GM21423 (cell line): Measurements from ENCODE around the gene BCAR3.

Source experiments
- ATAC-seq: cut with Tn5 transposase; IDR thresholded peaks from one replicate; pipeline ENCODE4 v1.9.1; 2021; ENCODE audit warnings: mild to moderate bottlenecking, moderate library complexity; ENCODE audit not compliant: unreplicated experiment

Gene BCAR3

GRCh38 chr1:93581917-93582850 lies 99.5 kb downstream of the BCAR3 start:
- ATAC-seq = no peak

DNA sequence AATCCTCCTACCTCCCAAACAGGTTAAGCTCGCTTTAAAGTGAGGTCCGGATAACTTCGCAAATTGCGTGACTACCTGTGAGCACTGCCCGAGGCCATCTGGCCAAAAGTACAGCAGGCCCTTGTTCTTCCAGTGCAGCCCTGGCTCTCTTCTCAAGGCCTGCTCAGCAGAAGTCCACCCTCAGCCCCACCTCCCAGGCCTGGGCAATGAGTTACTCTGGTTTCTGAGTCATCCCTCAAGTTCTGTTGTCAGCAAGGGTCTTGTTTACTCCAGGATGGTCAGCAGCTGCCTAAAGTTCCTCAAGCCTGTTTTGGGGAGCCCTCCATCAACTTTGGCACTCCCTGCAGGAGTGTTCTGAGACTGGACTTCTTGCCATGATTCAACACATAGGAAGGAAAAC lies 101.7 kb downstream of the BCAR3 start:
- ATAC-seq = no peak

DNA sequence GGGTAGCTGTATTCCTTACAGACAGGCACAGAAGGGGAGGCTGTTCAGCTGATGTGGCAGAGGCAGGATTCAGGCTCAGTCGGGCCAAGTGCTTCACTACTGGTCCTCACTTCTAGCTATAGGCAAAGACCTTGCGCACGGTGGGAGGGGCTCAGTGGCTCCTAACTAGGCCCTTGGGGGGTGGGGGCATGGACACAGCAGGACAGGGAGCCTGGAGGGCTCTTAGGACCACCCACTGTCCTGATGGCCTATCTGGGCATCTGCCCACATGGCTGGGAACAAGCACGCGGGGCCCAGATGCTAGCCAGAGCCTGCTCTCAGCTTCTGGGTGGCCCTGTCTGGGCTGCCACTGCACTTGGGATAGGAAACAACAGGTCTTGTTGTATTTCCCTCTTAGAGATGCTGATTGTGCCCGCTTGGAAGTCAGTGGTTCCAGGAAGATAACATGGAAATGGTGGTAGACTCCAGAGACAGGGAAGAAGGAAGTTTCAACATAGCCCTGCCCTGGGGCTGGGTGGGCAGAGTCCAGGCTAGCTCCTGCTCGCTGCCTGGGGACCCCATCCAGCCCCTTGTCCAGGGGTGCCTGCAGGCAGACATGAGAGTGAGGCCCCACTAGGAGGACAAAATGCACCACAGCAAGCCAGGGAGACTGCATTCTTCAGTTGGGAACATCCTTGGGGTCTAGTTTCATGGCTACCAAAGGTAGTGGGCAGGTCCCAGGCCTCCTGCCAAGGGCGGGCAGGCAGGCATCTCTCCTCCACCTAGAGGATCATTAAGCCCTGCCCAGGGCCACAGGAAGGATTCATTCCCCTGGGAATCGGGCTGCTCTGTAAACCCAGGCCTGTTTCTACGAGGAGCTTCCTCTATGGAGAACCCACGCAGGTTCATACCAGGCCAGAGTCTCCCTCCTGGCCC lies 102.5 kb downstream of the BCAR3 start:
- ATAC-seq = no peak

DNA sequence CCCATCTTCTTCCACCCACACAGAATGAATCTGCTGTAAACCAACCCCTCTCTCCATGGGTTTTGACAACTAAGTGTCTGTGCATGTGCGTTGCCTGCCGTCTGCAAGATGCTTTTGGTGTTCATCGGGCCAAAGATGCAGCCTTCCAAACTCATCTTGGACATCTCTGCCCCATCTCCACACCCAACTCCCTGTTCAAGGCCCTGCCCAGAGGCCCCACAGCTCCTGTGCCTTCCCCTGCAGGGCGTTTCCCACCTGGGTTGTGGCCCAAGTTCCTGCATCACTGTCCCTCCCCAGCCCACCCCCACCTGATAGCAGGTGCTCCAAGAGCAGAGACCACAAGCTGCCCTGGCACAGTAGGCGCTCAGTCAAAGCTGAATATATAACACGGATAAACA lies 103.2 kb downstream of the BCAR3 start:
- ATAC-seq = no peak

GRCh38 chr1:93577536-93578432 lies 103.9 kb downstream of the BCAR3 start:
- ATAC-seq = no peak

- no peak for ATAC-seq
Observed at GRCh38 chr1:93576746-93577145, 104.9 kb downstream of the BCAR3 start.

DNA sequence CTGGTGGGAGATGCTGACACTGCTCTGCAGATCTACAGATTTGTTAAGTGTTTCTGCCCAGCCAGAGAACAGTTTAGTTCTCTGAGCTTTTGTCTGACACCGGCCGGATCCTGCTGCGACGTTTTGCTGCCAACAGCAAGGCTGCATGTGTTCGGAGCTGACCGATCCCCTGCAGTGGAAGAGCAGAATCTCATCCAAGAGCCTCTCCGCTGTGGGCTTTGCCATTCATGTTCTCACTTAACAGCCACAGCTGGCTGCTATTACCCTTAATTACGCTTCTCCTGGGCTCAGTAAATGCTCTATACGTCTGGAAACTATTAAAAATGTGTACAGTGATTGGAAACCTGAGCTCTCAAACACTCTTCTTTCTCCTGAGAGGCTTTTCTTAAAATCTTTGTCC lies 105.3 kb downstream of the BCAR3 start:
- ATAC-seq = no peak

- no peak for ATAC-seq
Observed at GRCh38 chr1:93575621-93576284, 105.9 kb downstream of the BCAR3 start.

DNA sequence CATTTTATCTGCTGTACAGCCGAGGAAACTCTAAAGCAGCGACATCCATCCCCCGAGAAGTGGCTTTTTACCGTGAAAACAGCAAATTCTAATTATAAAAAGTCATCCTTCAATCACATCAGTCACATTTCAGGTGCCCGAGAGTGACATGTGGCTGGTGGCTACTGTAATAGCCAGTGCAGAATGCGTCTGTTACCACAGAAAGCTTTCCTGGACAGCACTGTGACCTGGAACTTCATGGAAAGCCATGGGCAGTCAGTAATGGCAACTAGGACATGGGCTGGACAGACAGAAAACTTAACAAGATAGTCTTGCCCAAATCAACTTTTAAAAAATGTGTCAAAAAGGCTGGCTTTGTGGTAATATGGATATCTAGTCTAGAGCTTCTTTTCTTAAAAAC lies 106.6 kb downstream of the BCAR3 start:
- no peak for ATAC-seq

DNA sequence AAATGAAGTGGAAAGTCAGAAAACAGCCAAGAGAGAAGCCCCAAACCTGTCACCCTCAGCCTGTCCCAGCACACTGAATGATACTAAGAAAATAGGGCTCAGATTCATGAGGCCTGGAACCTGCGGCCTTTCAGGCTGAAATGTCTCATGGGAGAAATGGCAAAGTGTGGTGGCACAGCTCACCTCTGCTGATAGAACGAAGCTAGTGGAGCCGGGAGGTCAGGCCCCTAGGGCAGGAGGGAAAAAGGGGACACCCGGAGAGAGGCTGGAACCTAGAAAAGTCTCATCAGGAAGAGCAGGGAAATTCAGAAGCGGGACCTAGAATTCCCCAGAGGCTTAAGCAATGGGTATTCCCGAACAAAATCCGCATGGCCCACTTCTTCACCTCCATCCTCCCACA lies 107.1 kb downstream of the BCAR3 start:
- ATAC-seq = no peak

DNA sequence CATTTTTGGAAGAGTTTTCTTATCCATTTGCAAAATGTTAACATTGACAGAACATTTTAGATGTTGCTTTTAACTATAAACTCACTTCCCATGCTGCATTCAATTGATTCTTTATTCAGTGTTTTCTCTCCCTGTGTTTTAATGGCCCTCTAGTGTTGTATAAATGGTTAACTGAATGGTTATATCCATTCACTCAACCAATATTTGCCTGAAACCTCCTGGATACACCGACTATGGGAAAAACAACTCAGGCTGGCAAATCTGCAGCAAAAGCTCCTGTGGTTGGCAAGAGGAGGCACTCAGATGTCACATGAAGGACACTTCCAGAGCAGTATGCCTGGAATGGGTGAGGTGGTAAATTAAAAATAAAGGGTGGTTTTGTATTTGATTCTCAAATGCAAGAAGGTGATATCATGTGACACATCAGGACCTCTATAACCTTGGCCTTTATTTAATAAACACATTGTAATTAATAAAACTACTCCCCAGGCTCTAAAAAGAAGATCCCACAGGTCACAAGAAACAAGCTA lies 107.6 kb downstream of the BCAR3 start:
- ATAC-seq = no peak

DNA sequence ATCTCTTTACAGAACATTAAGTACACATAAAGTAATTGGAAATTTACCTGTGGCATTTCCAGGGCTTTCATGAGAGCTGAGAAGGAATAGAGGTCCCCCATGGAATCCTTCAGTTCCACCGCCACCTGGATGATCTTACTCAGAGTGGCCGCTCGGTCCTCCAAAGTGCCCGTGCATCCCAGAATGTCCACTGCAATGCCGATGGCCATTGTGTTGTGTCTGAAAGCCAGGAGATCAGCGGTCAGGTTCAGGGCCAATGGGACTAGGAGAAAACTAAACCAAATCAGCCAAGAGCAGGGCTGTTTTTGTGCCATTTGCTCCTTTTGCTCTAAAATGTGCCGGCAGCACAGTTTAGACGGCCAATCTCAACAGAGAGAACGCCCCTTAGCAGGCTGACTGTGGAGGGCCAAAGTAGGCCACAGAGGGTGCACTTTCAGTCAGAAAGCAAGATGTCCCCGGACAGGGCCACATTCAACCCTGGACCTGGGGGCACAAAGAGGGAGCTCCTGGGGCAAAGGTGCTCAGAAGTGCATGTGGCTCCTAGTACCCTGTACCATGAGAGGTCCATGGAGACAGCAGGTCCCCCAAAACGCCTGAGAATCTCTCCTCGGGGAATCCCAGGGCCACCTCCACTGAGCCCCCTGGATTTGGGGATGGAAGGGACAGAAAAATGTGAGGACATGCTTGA lies 109.9 kb downstream of the BCAR3 start:
- no peak for ATAC-seq

DNA sequence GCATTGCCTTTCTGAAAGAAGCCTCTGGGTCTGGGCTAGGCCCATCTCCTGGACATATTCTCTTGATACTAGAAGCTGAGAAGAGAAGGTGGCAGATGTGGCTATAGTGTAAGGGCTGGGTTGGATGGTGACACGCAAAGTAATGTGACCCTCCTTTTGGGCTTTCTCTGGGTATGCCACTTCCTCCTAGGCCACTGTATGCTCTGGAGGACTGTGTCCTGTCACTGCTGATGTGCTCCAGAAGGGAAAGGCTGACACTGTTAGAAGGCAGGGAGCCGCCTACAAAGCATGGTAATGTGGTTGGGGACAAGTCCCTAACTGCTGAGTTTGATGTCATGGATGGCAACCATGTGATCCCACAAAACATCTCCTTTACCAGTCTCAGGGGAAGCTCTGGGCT lies 112.1 kb downstream of the BCAR3 start:
- ATAC-seq = no peak

DNA sequence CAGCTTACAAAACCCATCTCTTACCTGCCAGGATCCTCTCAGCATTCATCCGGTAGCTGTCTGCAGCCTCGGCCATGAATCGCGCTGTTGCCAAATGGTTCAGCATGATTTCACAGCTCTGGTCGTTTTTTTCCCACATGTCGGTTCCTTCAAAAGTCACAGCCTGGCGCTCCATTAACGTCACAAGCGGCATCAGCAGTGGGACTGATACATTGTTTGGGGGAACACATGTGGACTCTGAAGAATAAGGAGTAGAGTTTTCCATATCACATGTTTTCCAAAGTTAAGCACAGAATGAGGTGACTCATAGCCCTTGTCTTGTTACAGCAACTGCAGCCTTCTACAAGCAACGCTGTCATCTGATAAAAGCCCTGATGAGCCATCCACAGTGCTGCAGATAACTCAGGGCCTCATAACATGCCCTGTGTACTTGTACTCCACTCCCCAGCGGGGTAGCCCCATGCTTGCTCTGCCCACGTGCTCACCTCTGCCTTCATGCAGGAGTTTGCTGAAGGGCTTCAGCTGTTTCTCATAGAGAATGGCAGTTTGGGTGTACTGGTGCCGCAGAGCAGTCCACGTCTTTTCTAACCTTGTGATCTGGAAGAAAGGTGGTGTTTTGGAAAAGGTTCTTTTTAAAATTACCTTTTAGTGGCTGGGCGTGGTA lies 114.2 kb downstream of the BCAR3 start:
- no peak for ATAC-seq

GRCh38 chr1:93566227-93566626 lies 115.4 kb downstream of the BCAR3 start:
- no peak for ATAC-seq

DNA sequence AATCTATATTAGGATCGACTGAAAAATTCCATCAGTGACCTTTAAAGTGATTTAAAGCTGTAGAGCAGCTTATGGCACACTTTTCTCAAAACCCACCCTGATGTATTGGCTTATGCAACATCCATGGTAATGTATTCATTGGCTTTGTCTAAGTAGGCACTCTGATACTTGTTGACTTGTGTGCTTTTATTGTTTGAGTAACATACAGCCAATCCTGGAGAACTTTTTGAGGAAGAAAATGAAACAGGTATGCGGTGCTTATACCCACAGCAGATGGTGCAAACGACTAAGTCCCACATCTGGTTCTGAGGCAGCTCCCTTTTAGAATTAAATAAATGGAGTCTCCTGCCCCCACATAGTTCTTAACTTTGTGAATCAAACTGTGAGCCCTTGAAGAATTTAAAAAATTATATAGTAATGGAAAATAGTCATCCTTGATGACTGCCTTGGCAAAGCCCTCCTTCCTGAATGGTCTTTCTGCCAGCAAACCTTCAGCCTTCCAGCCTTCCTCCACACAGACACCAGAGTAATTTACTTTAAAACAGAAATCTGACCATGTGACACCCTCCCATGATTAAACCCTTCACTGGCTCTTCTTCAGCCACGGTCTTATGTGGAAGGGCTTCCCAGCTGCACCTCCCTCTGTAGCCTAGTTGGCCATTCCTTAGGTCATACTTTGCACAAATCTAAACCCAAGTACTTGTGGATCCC lies 116.0 kb downstream of the BCAR3 start:
- ATAC-seq = no peak

- no peak for ATAC-seq
Observed at GRCh38 chr1:93559695-93560094, 121.9 kb downstream of the BCAR3 start.

DNA sequence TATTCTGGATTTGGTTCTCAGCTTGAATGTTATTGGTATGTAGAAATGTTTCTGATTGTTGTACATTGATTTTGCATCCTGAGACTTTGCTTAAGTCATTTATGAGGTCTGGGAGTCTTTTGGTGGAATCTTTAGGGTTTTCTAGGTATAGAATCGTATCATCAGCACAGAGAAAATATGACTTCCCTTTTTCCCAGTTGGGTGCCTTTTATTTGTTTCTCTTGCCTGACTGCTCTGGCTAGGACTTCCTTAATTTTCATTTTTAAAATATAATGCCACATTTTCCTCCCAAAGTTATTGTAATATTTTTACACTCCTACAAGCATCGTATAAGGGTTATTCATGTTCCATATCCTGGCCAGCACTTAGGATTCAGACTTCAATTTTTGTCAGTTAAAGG lies 122.6 kb downstream of the BCAR3 start:
- no peak for ATAC-seq
